Neural cell (in vitro differentiated cells): ENCODE measurements around the gene COTL1. TPM values are rescaled to one million over a fixed set of nuclear protein-coding genes. Genes with fewer than 3 reads are reported as not detected.

ENCODE experiments used
- H2AFZ ChIP-seq: fragments of 200-600, 300-800 bp; sonication (generic), shearing (Covaris generic); 2 replicates; pipeline ENCODE4 v1.6.0; 2014; ENCODE audit warnings: low read depth, mild to moderate bottlenecking, antibody characterized with exemption, low read length, moderate library complexity
- H3F3A ChIP-seq: fragments of 200-600 bp; shearing (Covaris generic); 2 replicates; pipeline ENCODE4 v1.6.1; 2016; ENCODE audit warnings: mild to moderate bottlenecking, moderate library complexity, mixed read lengths, antibody characterized with exemption, low read length; ENCODE audit not compliant: insufficient read depth, poor library complexity, severe bottlenecking
- H3K27ac ChIP-seq: fragments of 200-600, 300-800 bp; sonication (generic), shearing (Covaris generic); 2 replicates; pipeline ENCODE4 v1.5.1; 2014; ENCODE audit warnings: mild to moderate bottlenecking, low read length, moderate library complexity
- H3K27me3 ChIP-seq: fragments of 300-800, 200-600 bp; sonication (generic), shearing (Covaris generic); 2 replicates; pipeline ENCODE4 v1.6.0; 2014; ENCODE audit warnings: mild to moderate bottlenecking, low read depth, low read length, moderate library complexity; ENCODE audit not compliant: insufficient read depth
- H3K36me3 ChIP-seq: fragments of 300-800, 200-600 bp; sonication (generic), shearing (Covaris generic); 2 replicates; pipeline ENCODE4 v1.5.1; 2014; ENCODE audit warnings: mild to moderate bottlenecking, antibody characterized with exemption, low read length, moderate library complexity; ENCODE audit not compliant: insufficient read depth
- H3K4me2 ChIP-seq: fragments of 300-800, 200-600 bp; sonication (generic), shearing (Covaris generic); 2 replicates; pipeline ENCODE4 v1.6.0; 2014; ENCODE audit warnings: mild to moderate bottlenecking, low read length
- H3K4me3 ChIP-seq: fragments of 300-800, 200-600 bp; sonication (generic), shearing (Covaris generic); 2 replicates; pipeline ENCODE4 v1.5.1; 2014; ENCODE audit warnings: mild to moderate bottlenecking, low read length, moderate library complexity
- H3K79me2 ChIP-seq: fragments of 200-600 bp; shearing (Covaris generic); replicated peaks from 2 replicates; pipeline ENCODE4 v1.6.0; 2014; ENCODE audit warnings: mild to moderate bottlenecking, low read length, moderate library complexity; ENCODE audit not compliant: insufficient read depth
- H3K9ac ChIP-seq: fragments of 300-800, 200-600 bp; sonication (generic), shearing (Covaris generic); 2 replicates; pipeline ENCODE4 v1.6.1; 2016; ENCODE audit warnings: mild to moderate bottlenecking, low read length, mixed read lengths
- H3K9me2 ChIP-seq: fragments of 200-600 bp; shearing (Covaris generic); 2 replicates; pipeline ENCODE4 v1.6.1; 2016; ENCODE audit warnings: mild to moderate bottlenecking, low read length, mixed read lengths; ENCODE audit not compliant: insufficient read depth
- H3K9me3 ChIP-seq: fragments of 200-600, 300-800 bp; sonication (generic), shearing (Covaris generic); 2 replicates; pipeline ENCODE4 v1.6.1; 2016; ENCODE audit warnings: mild to moderate bottlenecking, mixed run types, low read length, moderate library complexity, mixed read lengths
- H4K20me1 ChIP-seq: fragments of 200-600 bp; shearing (Covaris generic); 2 replicates; pipeline ENCODE4 v1.6.1; 2016; ENCODE audit warnings: mild to moderate bottlenecking, mixed run types; ENCODE audit not compliant: insufficient read depth
- CTCF ChIP-seq: fragments of 450-650 bp; IDR thresholded peaks from 2 replicates; pipeline ENCODE4 v1.5.1; 2014; ENCODE audit warnings: antibody characterized with exemption, mild to moderate bottlenecking, moderate library complexity; ENCODE audit not compliant: poor library complexity, severe bottlenecking
- EP300 ChIP-seq: fragments of 450-650 bp; conservative IDR thresholded peaks from 2 replicates; pipeline ENCODE4 v1.6.1; 2014; ENCODE audit warnings: antibody characterized with exemption, mild to moderate bottlenecking, moderate library complexity; ENCODE audit not compliant: poor library complexity, severe bottlenecking
- EZH2 ChIP-seq: fragments of 200-600, 300-800 bp; shearing (Covaris generic), sonication (generic); IDR thresholded peaks from 2 replicates; pipeline ENCODE4 v1.6.1; 2014; ENCODE audit warnings: antibody characterized with exemption, low read length, borderline replicate concordance, mild to moderate bottlenecking; ENCODE audit not compliant: insufficient read depth, poor library complexity, severe bottlenecking
- MXI1 ChIP-seq: fragments of 450-650 bp; conservative IDR thresholded peaks from 2 replicates; pipeline ENCODE4 v1.6.1; 2014; ENCODE audit warnings: antibody characterized with exemption, mild to moderate bottlenecking; ENCODE audit not compliant: poor library complexity, severe bottlenecking
- POLR2AphosphoS5 ChIP-seq: IDR thresholded peaks from 2 replicates; pipeline ENCODE4 v1.6.1; 2012
- RAD21 ChIP-seq: fragments of 450-650 bp; conservative IDR thresholded peaks from 2 replicates; pipeline ENCODE4 v1.6.1; 2014; ENCODE audit warnings: antibody characterized with exemption, mild to moderate bottlenecking, moderate library complexity
- SMC3 ChIP-seq: fragments of 450-650 bp; conservative IDR thresholded peaks from 2 replicates; pipeline ENCODE4 v1.6.1; 2014; ENCODE audit warnings: antibody characterized with exemption, mild to moderate bottlenecking, moderate library complexity; ENCODE audit not compliant: poor library complexity
- TAF1 ChIP-seq: IDR thresholded peaks from 2 replicates; pipeline ENCODE4 v1.6.1; 2012; ENCODE audit warnings: low read depth
- polyA plus RNA-seq: library from polyadenylated mRNA; depleted of rRNA; stranded (reverse); fragments of >200 nt; gene quantifications from 2 replicates; pipeline ENCODE4 v1.2.3, GENCODE V29; 2014
- TF ChIP-seq, protein P1 (sequence below): IDR thresholded peaks from 2 replicates; pipeline ENCODE4 v1.6.1; 2012; ENCODE audit warnings: borderline replicate concordance

Gene COTL1
- polyA plus RNA-seq, 1 donor from 2014 or later, result 86.6 TPM

DNA sequence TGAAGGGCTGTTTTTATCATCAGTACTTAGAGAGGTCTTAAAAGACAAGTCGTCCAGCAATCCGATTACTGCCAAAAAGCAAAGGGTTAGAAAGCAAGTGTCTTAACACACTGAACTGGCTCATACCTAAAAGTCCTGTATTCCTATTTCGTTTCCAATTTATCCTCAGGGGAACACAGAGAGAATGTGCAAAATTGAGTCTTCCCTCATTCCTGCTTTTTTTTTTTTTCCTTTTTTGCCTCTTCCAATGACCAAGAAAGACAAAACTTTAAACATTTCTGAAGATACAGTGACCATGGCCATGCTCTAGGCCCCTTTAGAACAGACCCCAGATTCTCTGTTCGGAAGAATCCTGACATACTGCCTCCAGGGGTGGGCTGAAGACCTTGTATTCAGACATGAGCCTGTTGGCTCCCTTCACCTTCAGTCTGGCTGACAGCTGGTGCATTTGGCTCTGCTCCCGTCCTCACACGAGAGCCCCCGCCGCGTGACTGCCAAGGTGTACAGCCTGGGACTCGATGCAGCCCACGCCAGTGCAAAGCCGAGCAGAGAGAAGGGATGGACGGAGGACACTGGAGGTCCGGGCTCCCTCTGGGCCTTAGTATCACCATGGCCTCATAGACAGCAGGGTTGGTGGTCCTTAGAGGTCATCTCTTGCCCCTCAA, 47.0 kb downstream of the COTL1 start:
- H3K9ac ChIP-seq, result no peak overlapping the region
- no peaks in the 10 kb centered on the region for H4K20me1 ChIP-seq
- H3K79me2 ChIP-seq, result no peaks in the 10 kb centered on the region

DNA sequence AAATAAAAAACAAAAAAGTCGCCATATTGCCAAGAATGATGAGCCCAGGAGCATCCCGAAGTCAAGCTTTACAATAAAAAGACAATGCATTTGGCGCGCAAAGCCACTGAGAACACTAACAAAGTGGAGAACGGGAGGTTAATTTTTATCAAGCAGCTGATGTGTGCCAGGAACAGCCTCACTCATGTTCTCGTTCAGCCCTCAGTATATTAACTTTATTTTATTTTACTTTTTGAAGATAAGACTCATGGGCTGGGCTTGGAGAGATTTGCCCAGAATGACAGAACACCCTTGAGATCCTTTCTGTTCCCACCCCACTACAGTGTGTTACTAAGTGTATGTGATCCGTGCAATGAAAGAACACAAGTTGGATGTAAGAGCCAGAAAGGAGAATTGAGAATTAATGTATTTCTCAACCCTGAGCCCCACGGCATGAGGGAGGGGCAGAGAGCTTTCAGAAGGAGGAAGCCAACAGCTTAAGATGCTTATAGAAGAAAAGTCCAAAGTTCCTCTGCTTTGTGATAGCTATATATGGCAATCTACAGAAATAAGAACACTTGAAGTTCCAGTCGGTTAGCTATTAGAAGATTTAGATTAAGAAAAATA, 48.4 kb downstream of the COTL1 start:
- H3K79me2 ChIP-seq, result no peaks in the 10 kb centered on the region
- no peak overlapping the region for H3K4me3 ChIP-seq
- H3K9ac ChIP-seq, result no peak overlapping the region
- no peaks in the 10 kb centered on the region for H3K9me2 ChIP-seq
- H3K4me2 ChIP-seq, result no peak overlapping the region
- H3K36me3 ChIP-seq, result no peaks in the 10 kb centered on the region
- H4K20me1 ChIP-seq, result no peaks in the 10 kb centered on the region
- H3K9me3 ChIP-seq, result no peaks in the 10 kb centered on the region
- H3F3A ChIP-seq, result no peaks in the 10 kb centered on the region
- H3K27me3 ChIP-seq, result no peaks in the 10 kb centered on the region
- no peak overlapping the region for H2AFZ ChIP-seq
- no peak overlapping the region for H3K27ac ChIP-seq
- TF ChIP-seq MXI1, result no peak
- no peak for TF ChIP-seq EZH2
- TF ChIP-seq, protein P1, sequence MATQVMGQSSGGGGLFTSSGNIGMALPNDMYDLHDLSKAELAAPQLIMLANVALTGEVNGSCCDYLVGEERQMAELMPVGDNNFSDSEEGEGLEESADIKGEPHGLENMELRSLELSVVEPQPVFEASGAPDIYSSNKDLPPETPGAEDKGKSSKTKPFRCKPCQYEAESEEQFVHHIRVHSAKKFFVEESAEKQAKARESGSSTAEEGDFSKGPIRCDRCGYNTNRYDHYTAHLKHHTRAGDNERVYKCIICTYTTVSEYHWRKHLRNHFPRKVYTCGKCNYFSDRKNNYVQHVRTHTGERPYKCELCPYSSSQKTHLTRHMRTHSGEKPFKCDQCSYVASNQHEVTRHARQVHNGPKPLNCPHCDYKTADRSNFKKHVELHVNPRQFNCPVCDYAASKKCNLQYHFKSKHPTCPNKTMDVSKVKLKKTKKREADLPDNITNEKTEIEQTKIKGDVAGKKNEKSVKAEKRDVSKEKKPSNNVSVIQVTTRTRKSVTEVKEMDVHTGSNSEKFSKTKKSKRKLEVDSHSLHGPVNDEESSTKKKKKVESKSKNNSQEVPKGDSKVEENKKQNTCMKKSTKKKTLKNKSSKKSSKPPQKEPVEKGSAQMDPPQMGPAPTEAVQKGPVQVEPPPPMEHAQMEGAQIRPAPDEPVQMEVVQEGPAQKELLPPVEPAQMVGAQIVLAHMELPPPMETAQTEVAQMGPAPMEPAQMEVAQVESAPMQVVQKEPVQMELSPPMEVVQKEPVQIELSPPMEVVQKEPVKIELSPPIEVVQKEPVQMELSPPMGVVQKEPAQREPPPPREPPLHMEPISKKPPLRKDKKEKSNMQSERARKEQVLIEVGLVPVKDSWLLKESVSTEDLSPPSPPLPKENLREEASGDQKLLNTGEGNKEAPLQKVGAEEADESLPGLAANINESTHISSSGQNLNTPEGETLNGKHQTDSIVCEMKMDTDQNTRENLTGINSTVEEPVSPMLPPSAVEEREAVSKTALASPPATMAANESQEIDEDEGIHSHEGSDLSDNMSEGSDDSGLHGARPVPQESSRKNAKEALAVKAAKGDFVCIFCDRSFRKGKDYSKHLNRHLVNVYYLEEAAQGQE, result no peak
- TF ChIP-seq SMC3, result no peak
- no peak for TF ChIP-seq TAF1
- no peak for TF ChIP-seq POLR2AphosphoS5
- no peak for TF ChIP-seq CTCF

More for the DNA sequence above, 47.0 kb downstream of the COTL1 start:
- Histone ChIP-seq H3K9me3 (no peaks in the 10 kb centered on the region), H3K27me3 (no peaks in the 10 kb centered on the region), H3K27ac (no peak overlapping the region), H3K4me3 (no peak overlapping the region), H3F3A (no peaks in the 10 kb centered on the region), H3K4me2 (no peak overlapping the region), H3K36me3 (no peaks in the 10 kb centered on the region), H2AFZ (no peak overlapping the region), H3K9me2 (no peaks in the 10 kb centered on the region)
- TF ChIP-seq TAF1 (no peak), EP300 (no peak), CTCF (no peak), MXI1 (no peak), EZH2 (no peak), POLR2AphosphoS5 (no peak), SMC3 (no peak), RAD21 (no peak)
- TF ChIP-seq, protein P1, result no peak
